GM19372 (cell line): Measurements from ENCODE around the gene L1CAM.

ENCODE experiments used
- ATAC-seq: cut with Tn5 transposase; IDR thresholded peaks from one replicate; pipeline ENCODE4 v1.9.1; 2021; ENCODE audit warnings: mild to moderate bottlenecking, low read depth, moderate library complexity; ENCODE audit not compliant: unreplicated experiment

Gene L1CAM

GRCh38 chrX:153885968-153886903 lies at the start of gene L1CAM:
TSS of gene L1CAM (minus strand) at chrX:153886173. CDS start at chrX:153875836, 10,337 bp downstream.
- ATAC-seq: no peak

- ATAC-seq: peak; percentile 18
These were observed 49.4 kb upstream of the L1CAM start for GRCh38 chrX:153935326-153935851.

GRCh38 chrX:153934762-153935325 lies 48.9 kb upstream of the L1CAM start, which contains the start of gene NAA10:
TSS of gene NAA10 (minus strand) at chrX:153935037. CDS start at chrX:153934904, 133 bp downstream.
- ATAC-seq: peak; percentile 90

- no peak for ATAC-seq
These were observed 48.3 kb upstream of the L1CAM start for GRCh38 chrX:153934148-153934761.

GRCh38 chrX:153933748-153934147 lies 47.8 kb upstream of the L1CAM start:
- ATAC-seq: no peak

GRCh38 chrX:153932220-153932915 lies 46.4 kb upstream of the L1CAM start:
- ATAC-seq: no peak

- no peak for ATAC-seq
These were observed 45.8 kb upstream of the L1CAM start for GRCh38 chrX:153931748-153932147.

GRCh38 chrX:153931151-153931550 lies 45.2 kb upstream of the L1CAM start:
- no peak for ATAC-seq

- no peak for ATAC-seq
These were observed 44.3 kb upstream of the L1CAM start for GRCh38 chrX:153930011-153930910.

- ATAC-seq: no peak
These were observed 43.6 kb upstream of the L1CAM start for GRCh38 chrX:153929576-153929975.

GRCh38 chrX:153928846-153929245 lies 42.9 kb upstream of the L1CAM start:
- no peak for ATAC-seq

- ATAC-seq: peak; percentile 74
These were observed 42.2 kb upstream of the L1CAM start for GRCh38 chrX:153927922-153928760.

- ATAC-seq: no peak
These were observed 41.6 kb upstream of the L1CAM start for GRCh38 chrX:153927672-153927921.

- ATAC-seq: peak; percentile 30
These were observed 41.1 kb upstream of the L1CAM start for GRCh38 chrX:153926858-153927671.

GRCh38 chrX:153926552-153926857 lies 40.5 kb upstream of the L1CAM start:
- ATAC-seq: peak; percentile 1

- no peak for ATAC-seq
These were observed 40.0 kb upstream of the L1CAM start, which contains the start of gene ARHGAP4 for GRCh38 chrX:153925739-153926551. TSS of gene ARHGAP4 (minus strand) at chrX:153926264. CDS start at chrX:153926202, 62 bp downstream.

- no peak for ATAC-seq
These were observed 39.4 kb upstream of the L1CAM start for GRCh38 chrX:153925387-153925738.
